ENCODE data around the gene ANTKMT. TPM values are rescaled to one million over a fixed set of nuclear protein-coding genes. Genes with fewer than 3 reads are reported as not detected.

Gene ANTKMT
- total and polyA plus RNA-seq, 2 donors (not counting 1 experiment from before 2014, with no cell fraction given), result 4.5 to 31.5 TPM

DNA sequence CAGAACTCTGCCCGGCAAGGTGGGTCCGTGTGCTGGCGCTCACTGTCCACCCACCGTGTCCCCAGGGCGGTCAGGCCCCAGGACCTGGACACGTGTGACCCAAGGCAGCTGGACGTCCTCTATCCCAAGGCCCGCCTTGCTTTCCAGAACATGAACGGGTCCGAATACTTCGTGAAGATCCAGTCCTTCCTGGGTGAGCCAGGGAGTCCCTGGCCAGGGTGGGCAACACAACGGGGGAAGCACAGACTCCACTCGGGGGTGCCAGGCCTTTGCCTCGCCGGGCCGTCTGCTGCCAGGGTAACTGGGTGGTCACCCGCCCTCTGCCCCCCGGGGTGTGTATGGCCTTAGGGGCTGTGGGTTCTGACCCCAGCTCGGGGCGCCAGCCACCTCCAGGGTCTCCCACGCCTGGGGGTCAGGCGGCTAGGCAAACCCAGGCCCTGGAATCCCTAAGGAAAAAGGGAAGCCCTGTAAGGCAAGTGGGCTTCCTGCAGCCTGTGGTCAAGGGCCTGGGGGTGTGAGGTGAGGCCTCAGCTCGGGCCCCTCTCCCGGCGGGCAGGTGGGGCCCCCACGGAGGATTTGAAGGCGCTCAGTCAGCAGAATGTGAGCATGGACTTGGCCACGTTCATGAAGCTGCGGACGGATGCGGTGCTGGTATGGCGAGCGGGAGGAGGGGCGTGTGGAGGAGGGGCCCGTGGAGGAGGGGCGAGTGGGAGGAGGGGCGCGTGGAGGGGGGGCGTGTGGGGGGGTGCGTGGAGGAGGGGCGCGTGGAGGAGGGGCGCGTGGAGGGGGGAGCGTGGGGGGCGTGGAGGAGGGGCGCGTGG is 46.1 kb downstream of the ANTKMT start:
- Histone ChIP-seq H3K36me3 (ENCODE audit: control insufficient read depth, insufficient read depth, low read length) (no peaks in the 10 kb centered on the region), H3K9me3 (ENCODE audit: control insufficient read depth, insufficient read depth, low read depth, low read length) (no peaks in the 10 kb centered on the region), H2AFZ (ENCODE audit: low read length) (no peak overlapping the region), H4K20me1 (ENCODE audit: control insufficient read depth, extremely low read depth, insufficient read depth, low read length) (no peaks in the 10 kb centered on the region), H3K27me3 (ENCODE audit: control insufficient read depth, insufficient read depth, low read length) (no peaks in the 10 kb centered on the region), H3K4me1 (ENCODE audit: control insufficient read depth, extremely low read depth, insufficient read depth, low read length) (no peaks in the 10 kb centered on the region), H3K27ac (ENCODE audit: insufficient read depth, low read length) (no peak overlapping the region), H3K4me2 (ENCODE audit: extremely low read depth, insufficient read depth, low read length) (no peak overlapping the region), H3K9ac (ENCODE audit: insufficient read depth, low read length) (no peak overlapping the region), H3K4me3 (replicated peaks in 1 of 4; ENCODE audit: control extremely low read depth in 1 of 4, insufficient read depth in 1 of 4, low read depth in 3 of 4, low read length in 4 of 4) (no peak overlapping the region), H3K79me2 (ENCODE audit: control insufficient read depth, insufficient read depth, low read length) (no peaks in the 10 kb centered on the region)
- no peak for TF ChIP-seq EZH2 (IDR thresholded peaks at IDR 0.05; ENCODE audit: low read length, missing control alignments)
- TF ChIP-seq, protein P1, sequence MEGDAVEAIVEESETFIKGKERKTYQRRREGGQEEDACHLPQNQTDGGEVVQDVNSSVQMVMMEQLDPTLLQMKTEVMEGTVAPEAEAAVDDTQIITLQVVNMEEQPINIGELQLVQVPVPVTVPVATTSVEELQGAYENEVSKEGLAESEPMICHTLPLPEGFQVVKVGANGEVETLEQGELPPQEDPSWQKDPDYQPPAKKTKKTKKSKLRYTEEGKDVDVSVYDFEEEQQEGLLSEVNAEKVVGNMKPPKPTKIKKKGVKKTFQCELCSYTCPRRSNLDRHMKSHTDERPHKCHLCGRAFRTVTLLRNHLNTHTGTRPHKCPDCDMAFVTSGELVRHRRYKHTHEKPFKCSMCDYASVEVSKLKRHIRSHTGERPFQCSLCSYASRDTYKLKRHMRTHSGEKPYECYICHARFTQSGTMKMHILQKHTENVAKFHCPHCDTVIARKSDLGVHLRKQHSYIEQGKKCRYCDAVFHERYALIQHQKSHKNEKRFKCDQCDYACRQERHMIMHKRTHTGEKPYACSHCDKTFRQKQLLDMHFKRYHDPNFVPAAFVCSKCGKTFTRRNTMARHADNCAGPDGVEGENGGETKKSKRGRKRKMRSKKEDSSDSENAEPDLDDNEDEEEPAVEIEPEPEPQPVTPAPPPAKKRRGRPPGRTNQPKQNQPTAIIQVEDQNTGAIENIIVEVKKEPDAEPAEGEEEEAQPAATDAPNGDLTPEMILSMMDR (conservative IDR thresholded peaks at IDR 0.05 in 1 of 2, IDR thresholded peaks at IDR 0.05 in 1 of 2; ENCODE audit: low read depth in 1 of 2, low read length in 2 of 2), result no peak
- no peak for DNase-seq (ENCODE audit: low read depth in 2 of 2)

DNA sequence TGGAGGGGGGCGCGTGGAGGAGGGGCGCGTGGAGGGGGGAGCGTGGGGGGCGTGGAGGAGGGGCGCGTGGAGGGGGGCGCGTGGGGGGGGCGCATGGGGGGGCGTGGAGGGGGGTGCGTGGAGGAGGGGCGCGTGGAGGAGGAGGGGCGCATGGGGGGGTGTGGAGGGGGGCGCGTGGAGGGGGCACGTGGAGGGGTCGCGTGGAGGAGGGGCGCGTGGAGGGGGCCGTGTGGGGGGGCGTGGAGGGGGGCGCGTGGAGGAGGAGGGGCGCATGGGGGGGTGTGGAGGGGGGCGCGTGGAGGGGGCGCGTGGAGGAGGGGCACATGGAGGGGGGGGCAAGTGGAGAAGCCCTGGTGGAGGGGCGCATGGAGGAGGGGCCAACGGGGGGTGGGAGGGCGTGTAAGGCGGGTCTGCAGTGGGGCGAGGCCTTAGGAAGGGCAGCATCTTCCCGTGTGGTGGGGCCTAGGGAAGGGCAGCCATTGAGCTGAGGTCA is 46.8 kb downstream of the ANTKMT start:
- H3K4me3 ChIP-seq (replicated peaks in 1 of 4; ENCODE audit: control extremely low read depth in 1 of 4, insufficient read depth in 1 of 4, low read depth in 3 of 4, low read length in 4 of 4), result no peak overlapping the region
- H2AFZ ChIP-seq (ENCODE audit: low read length), result no peak overlapping the region
- no peak for TF ChIP-seq EZH2 (IDR thresholded peaks at IDR 0.05; ENCODE audit: low read length, missing control alignments)
- TF ChIP-seq, protein P1 (conservative IDR thresholded peaks at IDR 0.05 in 1 of 2, IDR thresholded peaks at IDR 0.05 in 1 of 2; ENCODE audit: low read depth in 1 of 2, low read length in 2 of 2), result no peak
- DNase-seq (ENCODE audit: low read depth in 2 of 2), result no peak
- H4K20me1 ChIP-seq (ENCODE audit: control insufficient read depth, extremely low read depth, insufficient read depth, low read length), result no peaks in the 10 kb centered on the region
- no peaks in the 10 kb centered on the region for H3K27me3 ChIP-seq (ENCODE audit: control insufficient read depth, insufficient read depth, low read length)
- no peaks in the 10 kb centered on the region for H3K4me1 ChIP-seq (ENCODE audit: control insufficient read depth, extremely low read depth, insufficient read depth, low read length)
- no peaks in the 10 kb centered on the region for H3K9me3 ChIP-seq (ENCODE audit: control insufficient read depth, insufficient read depth, low read depth, low read length)
- H3K36me3 ChIP-seq (ENCODE audit: control insufficient read depth, insufficient read depth, low read length), result no peaks in the 10 kb centered on the region
- H3K79me2 ChIP-seq (ENCODE audit: control insufficient read depth, insufficient read depth, low read length), result no peaks in the 10 kb centered on the region
- H3K4me2 ChIP-seq (ENCODE audit: extremely low read depth, insufficient read depth, low read length), result no peak overlapping the region
- H3K9ac ChIP-seq (ENCODE audit: insufficient read depth, low read length), result no peak overlapping the region
- no peak overlapping the region for H3K27ac ChIP-seq (ENCODE audit: insufficient read depth, low read length)

DNA sequence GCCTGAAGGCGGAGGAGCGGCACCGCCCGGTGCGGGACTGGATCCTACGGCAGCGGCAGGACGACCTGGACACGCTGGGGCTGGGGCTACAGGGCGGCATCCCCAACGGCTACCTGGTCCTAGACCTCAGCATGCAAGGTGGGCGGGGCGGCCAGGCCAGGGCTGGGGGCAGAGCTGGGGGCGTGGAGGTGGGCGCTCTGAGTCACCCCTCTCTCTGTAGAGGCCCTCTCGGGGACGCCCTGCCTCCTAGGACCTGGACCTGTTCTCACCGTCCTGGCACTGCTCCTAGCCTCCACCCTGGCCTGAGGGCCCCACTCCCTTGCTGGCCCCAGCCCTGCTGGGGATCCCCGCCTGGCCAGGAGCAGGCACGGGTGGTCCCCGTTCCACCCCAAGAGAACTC is 47.5 kb downstream of the ANTKMT start:
- no peaks in the 10 kb centered on the region for H4K20me1 ChIP-seq (ENCODE audit: control insufficient read depth, extremely low read depth, insufficient read depth, low read length)
- no peaks in the 10 kb centered on the region for H3K79me2 ChIP-seq (ENCODE audit: control insufficient read depth, insufficient read depth, low read length)
- H3K27ac ChIP-seq (ENCODE audit: insufficient read depth, low read length), result no peak overlapping the region
- no peak for DNase-seq (ENCODE audit: low read depth in 2 of 2)
- H3K4me1 ChIP-seq (ENCODE audit: control insufficient read depth, extremely low read depth, insufficient read depth, low read length), result no peaks in the 10 kb centered on the region
- no peaks in the 10 kb centered on the region for H3K27me3 ChIP-seq (ENCODE audit: control insufficient read depth, insufficient read depth, low read length)
- H3K4me3 ChIP-seq (replicated peaks in 1 of 4; ENCODE audit: control extremely low read depth in 1 of 4, insufficient read depth in 1 of 4, low read depth in 3 of 4, low read length in 4 of 4), result no peak overlapping the region
- no peaks in the 10 kb centered on the region for H3K9me3 ChIP-seq (ENCODE audit: control insufficient read depth, insufficient read depth, low read depth, low read length)
- TF ChIP-seq, protein P1 (conservative IDR thresholded peaks at IDR 0.05 in 1 of 2, IDR thresholded peaks at IDR 0.05 in 1 of 2; ENCODE audit: low read depth in 1 of 2, low read length in 2 of 2), result no peak
- TF ChIP-seq EZH2 (IDR thresholded peaks at IDR 0.05; ENCODE audit: low read length, missing control alignments), result no peak
- H3K36me3 ChIP-seq (ENCODE audit: control insufficient read depth, insufficient read depth, low read length), result no peaks in the 10 kb centered on the region
- H2AFZ ChIP-seq (ENCODE audit: low read length), result no peak overlapping the region
- no peak overlapping the region for H3K4me2 ChIP-seq (ENCODE audit: extremely low read depth, insufficient read depth, low read length)
- no peak overlapping the region for H3K9ac ChIP-seq (ENCODE audit: insufficient read depth, low read length)

Data from fibroblast of lung (primary cell).